HEK293 (cell line): ENCODE data around the gene METTL8.

ENCODE experiments used
- CTCF ChIA-PET: fragments of 350-600 bp; formaldehyde crosslinking; extraction: SDS; loops from one replicate; lab custom pipeline; 2021; ENCODE audit warnings: antibody characterized with exemption; lab: Yijun Ruan, JAX
- POLR2A ChIA-PET: fragments of 300-600 bp; formaldehyde crosslinking; extraction: SDS; loops from one replicate; lab custom pipeline; 2020; ENCODE audit warnings: antibody characterized with exemption, inconsistent platforms; lab: Yijun Ruan, JAX
- H3K27ac ChIP-seq: fragments of 200-500 bp; sonication (Bioruptor generic); 2 replicates; pipeline ENCODE4 v1.5.1; 2014; ENCODE audit warnings: low read depth, low read length, control low read depth, inconsistent platforms; ENCODE audit errors: extremely low read depth
- H3K36me3 ChIP-seq, 2 experiments: fragments of 200-500 bp in 1 of 2; sonication (Bioruptor generic) in 1 of 2; 1 replicate in 1 of 2; 2 replicates in 1 of 2; pipeline ENCODE4 v1.5.1; 2014 to 2017; ENCODE audit warnings: inconsistent platforms in 2 of 2, low read length in 2 of 2; ENCODE audit not compliant: control insufficient read depth in 2 of 2, insufficient read depth in 1 of 2
- H3K4me1 ChIP-seq: fragments of 200-500 bp; sonication (Bioruptor generic); 2 replicates; pipeline ENCODE4 v1.5.1; 2014; ENCODE audit warnings: mild to moderate bottlenecking, low read length, inconsistent platforms; ENCODE audit not compliant: control insufficient read depth, insufficient read depth
- H3K4me3 ChIP-seq: 2 replicates; pipeline ENCODE4 v1.5.1; 2011; ENCODE audit warnings: low read depth, mild to moderate bottlenecking, control low read depth, low read length, moderate library complexity
- H3K9me3 ChIP-seq: fragments of 200-500 bp; sonication (Bioruptor generic); 2 replicates; pipeline ENCODE4 v1.5.1; 2014; ENCODE audit warnings: low read depth, low read length, inconsistent platforms; ENCODE audit not compliant: control insufficient read depth, insufficient read depth
- IKZF3 ChIP-seq: fragments of 450-650 bp; IDR thresholded peaks from 2 replicates; pipeline ENCODE4 v1.5.0; 2018; ENCODE audit warnings: missing biosample characterization, mild to moderate bottlenecking, missing genetic modification characterization, moderate library complexity
- KLF7 ChIP-seq: fragments of 450-650 bp; formaldehyde crosslinking; IDR thresholded peaks from 2 replicates; pipeline ENCODE4 v1.5.1; 2016; ENCODE audit warnings: missing biosample characterization, missing genetic modification characterization, borderline replicate concordance
- MEIS1 ChIP-seq: sonication (generic); formaldehyde crosslinking; IDR thresholded peaks from 2 replicates; pipeline ENCODE4 v1.8.1; 2022; ENCODE audit warnings: missing genetic modification reagents, mild to moderate bottlenecking, borderline replicate concordance
- SCRT2 ChIP-seq: fragments of 450-650 bp; formaldehyde crosslinking; IDR thresholded peaks from 2 replicates; pipeline ENCODE4 v1.5.1; 2016; ENCODE audit warnings: missing biosample characterization, missing genetic modification characterization
- SETDB1 ChIP-seq: IDR thresholded peaks from one replicate; pipeline ENCODE4 v1.6.1; 2017; ENCODE audit warnings: mild to moderate bottlenecking, low read length, moderate library complexity, mixed read lengths; ENCODE audit not compliant: insufficient read length
- SP7 ChIP-seq: fragments of 450-650 bp; formaldehyde crosslinking; IDR thresholded peaks from 2 replicates; pipeline ENCODE4 v1.5.1; 2016; ENCODE audit warnings: missing biosample characterization, missing genetic modification characterization
- YY2 ChIP-seq: fragments of 450-650 bp; formaldehyde crosslinking; IDR thresholded peaks from 2 replicates; pipeline ENCODE4 v1.5.1; 2016; ENCODE audit warnings: missing biosample characterization, missing genetic modification characterization
- ZBTB8A ChIP-seq: fragments of 450-650 bp; formaldehyde crosslinking; IDR thresholded peaks from 2 replicates; pipeline ENCODE4 v1.5.1; 2016; ENCODE audit warnings: missing biosample characterization, missing genetic modification characterization
- ZEB2 ChIP-seq: fragments of 450-650 bp; formaldehyde crosslinking; IDR thresholded peaks from 2 replicates; pipeline ENCODE4 v1.5.1; 2016; ENCODE audit warnings: missing biosample characterization, missing genetic modification characterization
- ZFHX2 ChIP-seq: fragments of 450-650 bp; formaldehyde crosslinking; conservative IDR thresholded peaks from 2 replicates; pipeline ENCODE4 v1.5.1; 2016; ENCODE audit warnings: missing biosample characterization, missing genetic modification characterization
- ZNF10 ChIP-seq: fragments of 450-650 bp; formaldehyde crosslinking; IDR thresholded peaks from 2 replicates; pipeline ENCODE4 v1.5.1; 2017; ENCODE audit warnings: missing biosample characterization, missing genetic modification characterization
- ZNF416 ChIP-seq: fragments of 450-650 bp; formaldehyde crosslinking; IDR thresholded peaks from 2 replicates; pipeline ENCODE4 v1.5.1; 2016; ENCODE audit warnings: missing biosample characterization, missing genetic modification characterization
- ZNF624 ChIP-seq: fragments of 450-650 bp; formaldehyde crosslinking; IDR thresholded peaks from 2 replicates; pipeline ENCODE4 v1.5.1; 2017; ENCODE audit warnings: missing biosample characterization, missing genetic modification characterization
- ZNF629 ChIP-seq: fragments of 450-650 bp; formaldehyde crosslinking; IDR thresholded peaks from 2 replicates; pipeline ENCODE4 v1.5.1; 2017; ENCODE audit warnings: missing biosample characterization, missing genetic modification characterization
- ZNF785 ChIP-seq: fragments of 450-650 bp; formaldehyde crosslinking; IDR thresholded peaks from 2 replicates; pipeline ENCODE4 v1.5.1; 2016; ENCODE audit warnings: missing biosample characterization, missing genetic modification characterization
- TF ChIP-seq, protein P1 (sequence below): fragments of 450-650 bp; formaldehyde crosslinking; IDR thresholded peaks from 2 replicates; pipeline ENCODE4 v1.5.1; 2017; ENCODE audit warnings: missing biosample characterization, missing genetic modification characterization
- TF ChIP-seq, protein P2 (sequence below): fragments of 450-650 bp; formaldehyde crosslinking; IDR thresholded peaks from 2 replicates; pipeline ENCODE4 v1.5.1; 2016; ENCODE audit warnings: missing biosample characterization, missing genetic modification characterization, borderline replicate concordance
- TF ChIP-seq, protein P3 (sequence below): fragments of 450-650 bp; formaldehyde crosslinking; IDR thresholded peaks from 2 replicates; pipeline ENCODE4 v1.5.1; 2016; ENCODE audit warnings: missing biosample characterization, missing genetic modification characterization
- TF ChIP-seq, protein P4 (sequence below): fragments of 450-650 bp; formaldehyde crosslinking; IDR thresholded peaks from 2 replicates; pipeline ENCODE4; 2016; ENCODE audit warnings: missing biosample characterization, missing genetic modification characterization

Gene METTL8

DNA sequence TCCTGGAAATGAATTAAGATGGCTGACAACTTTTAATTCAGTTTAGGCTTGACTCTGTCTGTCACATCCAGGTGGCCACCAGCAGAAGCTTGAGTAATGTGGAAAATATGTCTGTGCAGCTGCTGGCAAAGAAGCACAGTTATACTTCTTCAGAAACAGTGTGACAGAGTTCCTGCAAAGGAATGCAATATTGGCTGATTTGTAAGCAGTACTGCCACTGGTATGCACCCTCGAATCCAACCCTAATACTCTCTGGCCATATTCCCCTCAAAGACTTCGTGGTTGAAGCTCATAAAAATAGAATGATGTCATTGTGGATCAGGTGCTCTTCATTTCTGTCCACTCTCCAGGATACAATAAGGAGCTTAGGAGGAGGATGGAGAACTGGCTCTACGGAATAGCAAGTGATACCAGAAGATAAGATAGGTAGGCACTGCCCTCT, 86.2 kb downstream of the METTL8 start (continued):
- TF ChIP-seq, protein P1, sequence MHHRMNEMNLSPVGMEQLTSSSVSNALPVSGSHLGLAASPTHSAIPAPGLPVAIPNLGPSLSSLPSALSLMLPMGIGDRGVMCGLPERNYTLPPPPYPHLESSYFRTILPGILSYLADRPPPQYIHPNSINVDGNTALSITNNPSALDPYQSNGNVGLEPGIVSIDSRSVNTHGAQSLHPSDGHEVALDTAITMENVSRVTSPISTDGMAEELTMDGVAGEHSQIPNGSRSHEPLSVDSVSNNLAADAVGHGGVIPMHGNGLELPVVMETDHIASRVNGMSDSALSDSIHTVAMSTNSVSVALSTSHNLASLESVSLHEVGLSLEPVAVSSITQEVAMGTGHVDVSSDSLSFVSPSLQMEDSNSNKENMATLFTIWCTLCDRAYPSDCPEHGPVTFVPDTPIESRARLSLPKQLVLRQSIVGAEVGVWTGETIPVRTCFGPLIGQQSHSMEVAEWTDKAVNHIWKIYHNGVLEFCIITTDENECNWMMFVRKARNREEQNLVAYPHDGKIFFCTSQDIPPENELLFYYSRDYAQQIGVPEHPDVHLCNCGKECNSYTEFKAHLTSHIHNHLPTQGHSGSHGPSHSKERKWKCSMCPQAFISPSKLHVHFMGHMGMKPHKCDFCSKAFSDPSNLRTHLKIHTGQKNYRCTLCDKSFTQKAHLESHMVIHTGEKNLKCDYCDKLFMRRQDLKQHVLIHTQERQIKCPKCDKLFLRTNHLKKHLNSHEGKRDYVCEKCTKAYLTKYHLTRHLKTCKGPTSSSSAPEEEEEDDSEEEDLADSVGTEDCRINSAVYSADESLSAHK (tag by site-specific recombination), result no peak
- TF ChIP-seq MEIS1, result no peak
- TF ChIP-seq, protein P2, sequence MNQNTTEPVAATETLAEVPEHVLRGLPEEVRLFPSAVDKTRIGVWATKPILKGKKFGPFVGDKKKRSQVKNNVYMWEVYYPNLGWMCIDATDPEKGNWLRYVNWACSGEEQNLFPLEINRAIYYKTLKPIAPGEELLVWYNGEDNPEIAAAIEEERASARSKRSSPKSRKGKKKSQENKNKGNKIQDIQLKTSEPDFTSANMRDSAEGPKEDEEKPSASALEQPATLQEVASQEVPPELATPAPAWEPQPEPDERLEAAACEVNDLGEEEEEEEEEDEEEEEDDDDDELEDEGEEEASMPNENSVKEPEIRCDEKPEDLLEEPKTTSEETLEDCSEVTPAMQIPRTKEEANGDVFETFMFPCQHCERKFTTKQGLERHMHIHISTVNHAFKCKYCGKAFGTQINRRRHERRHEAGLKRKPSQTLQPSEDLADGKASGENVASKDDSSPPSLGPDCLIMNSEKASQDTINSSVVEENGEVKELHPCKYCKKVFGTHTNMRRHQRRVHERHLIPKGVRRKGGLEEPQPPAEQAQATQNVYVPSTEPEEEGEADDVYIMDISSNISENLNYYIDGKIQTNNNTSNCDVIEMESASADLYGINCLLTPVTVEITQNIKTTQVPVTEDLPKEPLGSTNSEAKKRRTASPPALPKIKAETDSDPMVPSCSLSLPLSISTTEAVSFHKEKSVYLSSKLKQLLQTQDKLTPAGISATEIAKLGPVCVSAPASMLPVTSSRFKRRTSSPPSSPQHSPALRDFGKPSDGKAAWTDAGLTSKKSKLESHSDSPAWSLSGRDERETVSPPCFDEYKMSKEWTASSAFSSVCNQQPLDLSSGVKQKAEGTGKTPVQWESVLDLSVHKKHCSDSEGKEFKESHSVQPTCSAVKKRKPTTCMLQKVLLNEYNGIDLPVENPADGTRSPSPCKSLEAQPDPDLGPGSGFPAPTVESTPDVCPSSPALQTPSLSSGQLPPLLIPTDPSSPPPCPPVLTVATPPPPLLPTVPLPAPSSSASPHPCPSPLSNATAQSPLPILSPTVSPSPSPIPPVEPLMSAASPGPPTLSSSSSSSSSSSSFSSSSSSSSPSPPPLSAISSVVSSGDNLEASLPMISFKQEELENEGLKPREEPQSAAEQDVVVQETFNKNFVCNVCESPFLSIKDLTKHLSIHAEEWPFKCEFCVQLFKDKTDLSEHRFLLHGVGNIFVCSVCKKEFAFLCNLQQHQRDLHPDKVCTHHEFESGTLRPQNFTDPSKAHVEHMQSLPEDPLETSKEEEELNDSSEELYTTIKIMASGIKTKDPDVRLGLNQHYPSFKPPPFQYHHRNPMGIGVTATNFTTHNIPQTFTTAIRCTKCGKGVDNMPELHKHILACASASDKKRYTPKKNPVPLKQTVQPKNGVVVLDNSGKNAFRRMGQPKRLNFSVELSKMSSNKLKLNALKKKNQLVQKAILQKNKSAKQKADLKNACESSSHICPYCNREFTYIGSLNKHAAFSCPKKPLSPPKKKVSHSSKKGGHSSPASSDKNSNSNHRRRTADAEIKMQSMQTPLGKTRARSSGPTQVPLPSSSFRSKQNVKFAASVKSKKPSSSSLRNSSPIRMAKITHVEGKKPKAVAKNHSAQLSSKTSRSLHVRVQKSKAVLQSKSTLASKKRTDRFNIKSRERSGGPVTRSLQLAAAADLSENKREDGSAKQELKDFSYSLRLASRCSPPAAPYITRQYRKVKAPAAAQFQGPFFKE (tag by site-specific recombination), result no peak
- TF ChIP-seq ZBTB8A, result no peak
- no peak for TF ChIP-seq ZNF624 (tag by site-specific recombination)
- no peak for TF ChIP-seq KLF7 (tag by site-specific recombination)
- peak; percentile 78 for TF ChIP-seq ZNF629 (tag by site-specific recombination)
- TF ChIP-seq, protein P3, sequence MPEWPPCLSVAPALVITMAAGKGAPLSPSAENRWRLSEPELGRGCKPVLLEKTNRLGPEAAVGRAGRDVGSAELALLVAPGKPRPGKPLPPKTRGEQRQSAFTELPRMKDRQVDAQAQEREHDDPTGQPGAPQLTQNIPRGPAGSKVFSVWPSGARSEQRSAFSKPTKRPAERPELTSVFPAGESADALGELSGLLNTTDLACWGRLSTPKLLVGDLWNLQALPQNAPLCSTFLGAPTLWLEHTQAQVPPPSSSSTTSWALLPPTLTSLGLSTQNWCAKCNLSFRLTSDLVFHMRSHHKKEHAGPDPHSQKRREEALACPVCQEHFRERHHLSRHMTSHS (tag by site-specific recombination), result no peak
- TF ChIP-seq ZEB2, result no peak
- no peak for TF ChIP-seq ZNF785 (tag by site-specific recombination)
- TF ChIP-seq ZNF10 (tag by site-specific recombination), result 0 out of 2 replicates have a peak, but pooled peaks have one; percentile 11
- TF ChIP-seq, all 188 proteins: peak for 13

DNA sequence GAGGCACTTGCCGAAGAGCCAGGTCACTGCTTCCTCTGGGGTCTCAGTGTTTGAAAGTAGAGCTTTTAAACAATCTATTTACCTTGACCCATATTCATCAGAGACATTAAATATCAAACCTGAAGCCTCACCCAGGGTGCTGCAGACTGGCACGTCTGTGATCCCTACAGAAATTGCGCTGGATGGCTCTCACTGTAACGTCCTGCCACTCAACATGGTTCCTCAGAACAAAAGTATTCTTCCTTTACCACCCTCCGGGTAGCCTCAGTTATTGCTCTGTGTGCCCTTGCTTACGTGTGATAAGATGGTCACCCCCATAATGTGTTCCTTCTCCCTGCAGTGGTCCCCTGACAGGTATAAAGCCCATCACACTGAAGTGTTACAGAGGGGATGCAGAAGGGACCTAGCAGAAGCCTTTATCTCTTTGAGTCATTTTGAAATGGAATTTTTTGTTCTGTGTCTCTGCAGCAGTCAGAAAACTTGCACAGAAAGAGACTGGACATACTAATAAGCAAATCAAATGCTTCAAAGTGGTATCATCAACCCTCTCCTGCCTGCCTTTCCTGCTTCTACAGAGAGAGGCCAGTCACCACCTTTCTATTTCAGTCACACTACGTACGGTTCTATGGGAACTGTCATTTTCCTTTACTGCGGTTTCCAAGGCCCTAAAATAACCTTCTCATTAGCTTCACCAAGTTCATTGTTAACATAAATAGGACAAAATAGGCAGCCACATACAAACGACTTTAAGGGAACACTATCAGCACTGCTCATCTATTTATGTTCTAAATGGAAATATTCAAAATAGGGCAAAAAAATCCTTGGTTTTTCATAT, 86.8 kb downstream of the METTL8 start:
- ChIA-PET CTCF (interaction anchor here (0.7 to 1.6 kb wide), 3 partner anchors 67 to 374 kb away, joined by 4 to 5 read pairs (median 5); no protein-coding TSS in a partner anchor), POLR2A (interaction anchor here (0.6 to 1.1 kb wide), 2 partner anchors 87 to 737 kb away, joined by 3 to 4 read pairs; partner anchors contain the start of genes DCAF17 and METTL8)
- TF ChIP-seq YY2 (tag by site-specific recombination), result no peak
- TF ChIP-seq SETDB1, result no peak
- TF ChIP-seq SP7 (tag by site-specific recombination), result no peak
- no peak for TF ChIP-seq ZNF629 (tag by site-specific recombination)
- TF ChIP-seq ZNF416, result no peak
- TF ChIP-seq, protein P4, sequence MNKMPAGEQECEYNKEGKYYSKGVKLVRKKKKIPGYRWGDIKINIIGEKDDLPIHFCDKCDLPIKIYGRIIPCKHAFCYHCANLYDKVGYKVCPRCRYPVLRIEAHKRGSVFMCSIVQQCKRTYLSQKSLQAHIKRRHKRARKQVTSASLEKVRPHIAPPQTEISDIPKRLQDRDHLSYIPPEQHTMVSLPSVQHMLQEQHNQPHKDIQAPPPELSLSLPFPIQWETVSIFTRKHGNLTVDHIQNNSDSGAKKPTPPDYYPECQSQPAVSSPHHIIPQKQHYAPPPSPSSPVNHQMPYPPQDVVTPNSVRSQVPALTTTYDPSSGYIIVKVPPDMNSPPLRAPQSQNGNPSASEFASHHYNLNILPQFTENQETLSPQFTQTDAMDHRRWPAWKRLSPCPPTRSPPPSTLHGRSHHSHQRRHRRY, result no peak
- no peak for TF ChIP-seq SCRT2 (tag by site-specific recombination)
- TF ChIP-seq ZFHX2 (tag by site-specific recombination), result no peak
- TF ChIP-seq IKZF3 (tag by site-specific recombination), result no peak
- Histone ChIP-seq H3K9me3 (no peaks in the 10 kb centered on the region), H3K36me3 (no peaks in the 10 kb centered on the region), H3K4me1 (peaks cover 9% of the 10 kb centered on the region; the same call in 1 of the 2 replicates), H3K4me3 (no peak overlapping the region), H3K27ac (no peak overlapping the region)
